ENCODE results near the gene COMMD10.

- no peak for TF ChIP-seq POLR2AphosphoS5 (IDR thresholded peaks at IDR 0.05; ENCODE audit: borderline replicate concordance, low read depth, low read length)
- no peak for TF ChIP-seq EZH2 (IDR thresholded peaks at IDR 0.05)
Observed at GRCh38 chr5:116046261-116046660, 38.6 kb upstream of the COMMD10 start.
